Measurements from ENCODE around the gene ANKHD1. TPM values are rescaled to one million over a fixed set of nuclear protein-coding genes. Genes with fewer than 3 reads are reported as not detected.

ANKHD1 gene
- total RNA-seq, 2 experiments from 2014 or later: 90.6 to 143 TPM

GRCh38 chr5:140381972-140382371 is 19.7 kb upstream of the ANKHD1 start:
- Histone ChIP-seq H3K4me3 (ENCODE audit: low read depth, low read length, poor library complexity, severe bottlenecking) (no peak overlapping the region), H3K9me2 (ENCODE audit: insufficient read depth, low read length) (no peaks in the 10 kb centered on the region), H3K36me3 (ENCODE audit: insufficient read depth, low read length) (no peaks in the 10 kb centered on the region), H3K4me1 (ENCODE audit: insufficient read depth, low read length, poor library complexity, severe bottlenecking) (no peaks in the 10 kb centered on the region), H3K9me3 (ENCODE audit: low read length) (no peaks in the 10 kb centered on the region), H4K20me1 (ENCODE audit: insufficient read depth, low read length) (no peaks in the 10 kb centered on the region), H3K27ac (ENCODE audit: low read depth, low read length, poor library complexity, severe bottlenecking) (no peak overlapping the region), H3K79me2 (ENCODE audit: insufficient read depth, low read depth, low read length) (no peaks in the 10 kb centered on the region), H2AFZ (ENCODE audit: low read length) (no peak overlapping the region), H3K4me2 (ENCODE audit: low read length) (no peak overlapping the region)
- CTCF ChIA-PET (ENCODE audit: unreplicated experiment): no interaction called here
- intact Hi-C loops (cut with micrococcal nuclease; ENCODE audit: unreplicated experiment): no loop called here
- BruUV-seq (replicated peaks): no TSS peak
- DNase-seq (ENCODE audit: low spot score): no peak
- POLR2A ChIA-PET: interaction anchor here (1.0 kb wide), 1 partner anchor 22 kb away, joined by 3 read pairs; no protein-coding TSS in a partner anchor
- TF ChIP-seq CTCF (conservative IDR thresholded peaks at IDR 0.05; ENCODE audit: low read length) (no peak), EZH2phosphoT487 (IDR thresholded peaks at IDR 0.05; ENCODE audit: borderline replicate concordance, low read depth, low read length) (no peak)

DNA sequence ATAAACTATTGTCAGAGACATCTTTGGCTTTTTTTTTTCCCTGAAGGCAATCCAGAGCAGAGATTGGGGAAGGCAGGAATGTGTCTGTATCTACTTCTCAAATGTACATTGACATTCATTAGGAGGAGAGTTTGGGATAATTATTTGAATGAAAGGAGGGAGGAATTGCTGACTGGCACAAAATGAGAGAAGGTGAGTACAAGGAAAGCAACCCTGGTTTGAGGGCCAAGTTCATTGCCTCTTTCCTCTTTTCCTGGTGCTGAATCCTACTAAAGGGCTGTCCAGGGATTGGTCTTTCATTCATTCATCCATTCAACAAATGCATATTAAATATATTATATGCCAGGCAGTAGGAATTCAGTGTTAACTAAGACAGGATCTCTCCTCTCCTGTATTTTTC is 18.8 kb upstream of the ANKHD1 start:
- ChIA-PET CTCF (ENCODE audit: unreplicated experiment) (no interaction called here), POLR2A (no interaction called here)
- no peaks in the 10 kb centered on the region for H3K4me1 ChIP-seq (ENCODE audit: insufficient read depth, low read length, poor library complexity, severe bottlenecking)
- intact Hi-C loops (cut with micrococcal nuclease; ENCODE audit: unreplicated experiment): no loop called here
- no peaks in the 10 kb centered on the region for H3K36me3 ChIP-seq (ENCODE audit: insufficient read depth, low read length)
- no peaks in the 10 kb centered on the region for H3K79me2 ChIP-seq (ENCODE audit: insufficient read depth, low read depth, low read length)
- no peak overlapping the region for H3K4me2 ChIP-seq (ENCODE audit: low read length)
- H3K9me2 ChIP-seq (ENCODE audit: insufficient read depth, low read length): no peaks in the 10 kb centered on the region
- TF ChIP-seq EZH2phosphoT487 (IDR thresholded peaks at IDR 0.05; ENCODE audit: borderline replicate concordance, low read depth, low read length) (no peak), CTCF (conservative IDR thresholded peaks at IDR 0.05; ENCODE audit: low read length) (no peak)
- H3K27ac ChIP-seq (ENCODE audit: low read depth, low read length, poor library complexity, severe bottlenecking): no peak overlapping the region
- BruUV-seq (replicated peaks): no TSS peak
- no peak overlapping the region for H2AFZ ChIP-seq (ENCODE audit: low read length)
- no peaks in the 10 kb centered on the region for H4K20me1 ChIP-seq (ENCODE audit: insufficient read depth, low read length)
- no peaks in the 10 kb centered on the region for H3K9me3 ChIP-seq (ENCODE audit: low read length)
- no peak for DNase-seq (ENCODE audit: low spot score)
- H3K4me3 ChIP-seq (ENCODE audit: low read depth, low read length, poor library complexity, severe bottlenecking): no peak overlapping the region

- no peak overlapping the region for H3K4me3 ChIP-seq (ENCODE audit: low read depth, low read length, poor library complexity, severe bottlenecking)
- H3K9me2 ChIP-seq (ENCODE audit: insufficient read depth, low read length): no peaks in the 10 kb centered on the region
- no peaks in the 10 kb centered on the region for H3K9me3 ChIP-seq (ENCODE audit: low read length)
- H3K4me2 ChIP-seq (ENCODE audit: low read length): no peak overlapping the region
- H4K20me1 ChIP-seq (ENCODE audit: insufficient read depth, low read length): no peaks in the 10 kb centered on the region
- H3K79me2 ChIP-seq (ENCODE audit: insufficient read depth, low read depth, low read length): no peaks in the 10 kb centered on the region
- no peaks in the 10 kb centered on the region for H3K36me3 ChIP-seq (ENCODE audit: insufficient read depth, low read length)
- DNase-seq (ENCODE audit: low spot score): no peak
- ChIA-PET POLR2A (interaction anchor here (0.8 kb wide), 1 partner anchor 249 kb away, joined by 4 read pairs; no protein-coding TSS in a partner anchor), CTCF (ENCODE audit: unreplicated experiment) (no interaction called here)
- no peak overlapping the region for H2AFZ ChIP-seq (ENCODE audit: low read length)
- intact Hi-C loops (cut with micrococcal nuclease; ENCODE audit: unreplicated experiment): no loop called here
- no peaks in the 10 kb centered on the region for H3K4me1 ChIP-seq (ENCODE audit: insufficient read depth, low read length, poor library complexity, severe bottlenecking)
- no peak overlapping the region for H3K27ac ChIP-seq (ENCODE audit: low read depth, low read length, poor library complexity, severe bottlenecking)
- no peak for TF ChIP-seq EZH2phosphoT487 (IDR thresholded peaks at IDR 0.05; ENCODE audit: borderline replicate concordance, low read depth, low read length)
- no peak for TF ChIP-seq CTCF (conservative IDR thresholded peaks at IDR 0.05; ENCODE audit: low read length)
- no TSS peak for BruUV-seq (replicated peaks)
Observed at GRCh38 chr5:140383300-140383699, 18.3 kb upstream of the ANKHD1 start.

Data from OCI-LY7 (cell line).